ENCODE measurements around the gene AUH. TPM values are rescaled to one million over a fixed set of nuclear protein-coding genes. Genes with fewer than 3 reads are reported as not detected.
"Not testable (repeated sequence)": the region's sequence is repeated elsewhere in the genome, so short reads cannot be mapped to it uniquely, and the experiment has no call there.

AUH gene
- total RNA-seq, 4 donors from 2014 or later: 26.4 to 34.3 (median 31.2) TPM

DNA sequence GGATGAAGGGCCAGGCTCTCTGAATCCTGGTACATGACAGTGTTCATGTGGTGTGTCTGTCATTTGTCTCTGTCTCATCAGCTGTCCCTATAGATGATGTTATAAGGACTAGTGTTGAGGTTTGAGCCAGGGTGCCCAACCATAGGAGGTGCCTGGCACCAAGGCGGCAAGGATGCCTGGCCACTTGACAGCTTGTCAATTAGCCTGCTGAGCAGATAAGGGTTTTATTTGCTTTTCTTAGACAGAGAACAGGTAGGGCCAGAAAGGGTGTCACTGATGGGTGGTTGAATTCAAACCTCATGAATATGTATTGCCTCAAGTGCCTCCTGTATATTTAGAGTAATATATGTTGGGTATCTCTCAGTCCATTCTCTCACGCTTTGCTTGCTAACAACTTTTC lies 30.1 kb upstream of the AUH start:
- TF ChIP-seq CTCF (IDR thresholded peaks at IDR 0.05): no peak
- no peak for ATAC-seq (ENCODE audit: low FRiP score)
- DNase-seq (ENCODE audit: low spot score): no peak

GRCh38 chr9:91391412-91391811 lies 29.7 kb upstream of the AUH start:
- TF ChIP-seq CTCF (IDR thresholded peaks at IDR 0.05): no peak
- DNase-seq (ENCODE audit: low spot score) (no peak), ATAC-seq (ENCODE audit: low FRiP score) (no peak)

DNA sequence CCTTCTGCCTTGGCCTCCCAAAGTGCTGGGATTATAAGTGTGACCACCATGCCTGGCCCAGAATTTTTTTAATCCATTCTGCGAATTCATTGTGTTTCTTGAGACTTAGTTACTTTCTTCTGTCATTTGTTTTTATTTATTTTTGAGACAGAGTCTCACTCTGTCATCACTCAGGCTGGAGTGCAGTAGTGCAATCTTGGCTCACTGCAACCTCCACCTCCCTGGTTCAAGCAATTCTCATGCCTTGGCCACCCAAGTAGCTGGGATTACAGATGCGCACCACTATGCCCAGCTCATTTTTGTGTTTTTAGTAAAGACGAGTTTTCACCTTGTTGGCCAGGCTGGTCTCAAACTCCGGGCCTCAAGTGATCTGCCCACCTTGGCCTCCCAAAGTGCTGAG lies 28.0 kb upstream of the AUH start:
- not testable (repeated sequence) for DNase-seq (ENCODE audit: low spot score)

GRCh38 chr9:91386765-91387164 lies 25.0 kb upstream of the AUH start:
- no peak for TF ChIP-seq CTCF (IDR thresholded peaks at IDR 0.05)
- ATAC-seq (ENCODE audit: low FRiP score): no peak
- DNase-seq (ENCODE audit: low spot score): no peak

More for the DNA sequence above, 28.0 kb upstream of the AUH start:
- ATAC-seq (ENCODE audit: low FRiP score): not testable (repeated sequence)

- no peak for ATAC-seq (ENCODE audit: low FRiP score)
- no peak for TF ChIP-seq CTCF (IDR thresholded peaks at IDR 0.05)
- no peak for DNase-seq (ENCODE audit: low spot score)
These were observed 23.2 kb upstream of the AUH start for GRCh38 chr9:91384954-91385353.

GRCh38 chr9:91383577-91383976 lies 21.9 kb upstream of the AUH start:
- no peak for ATAC-seq (ENCODE audit: low FRiP score)
- DNase-seq (ENCODE audit: low spot score): no peak
- TF ChIP-seq CTCF (IDR thresholded peaks at IDR 0.05): no peak

GRCh38 chr9:91382298-91382697 lies 20.6 kb upstream of the AUH start:
- no peak for TF ChIP-seq CTCF (IDR thresholded peaks at IDR 0.05)

GRCh38 chr9:91379426-91379825 lies 17.7 kb upstream of the AUH start:
- DNase-seq (ENCODE audit: low spot score): no peak
- no peak for ATAC-seq (ENCODE audit: low FRiP score)
- no peak for TF ChIP-seq CTCF (IDR thresholded peaks at IDR 0.05)

More at GRCh38 chr9:91382298-91382697, 20.6 kb upstream of the AUH start:
- ATAC-seq (ENCODE audit: low FRiP score) (no peak), DNase-seq (ENCODE audit: low spot score) (no peak)

All from omental fat pad (tissue), 4 donors.